GM19372 (cell line): ENCODE measurements around the gene BICRA.
"Not testable (repeated sequence)": the region's sequence is repeated elsewhere in the genome, so short reads cannot be mapped to it uniquely, and the experiment has no call there.

Experiments used
- ATAC-seq: cut with Tn5 transposase; IDR thresholded peaks from one replicate; pipeline ENCODE4 v1.9.1; 2021; ENCODE audit warnings: mild to moderate bottlenecking, low read depth, moderate library complexity; ENCODE audit not compliant: unreplicated experiment

Gene BICRA

GRCh38 chr19:47704656-47705055 lies 95.7 kb downstream of the BICRA start:
- ATAC-seq, result no peak

DNA sequence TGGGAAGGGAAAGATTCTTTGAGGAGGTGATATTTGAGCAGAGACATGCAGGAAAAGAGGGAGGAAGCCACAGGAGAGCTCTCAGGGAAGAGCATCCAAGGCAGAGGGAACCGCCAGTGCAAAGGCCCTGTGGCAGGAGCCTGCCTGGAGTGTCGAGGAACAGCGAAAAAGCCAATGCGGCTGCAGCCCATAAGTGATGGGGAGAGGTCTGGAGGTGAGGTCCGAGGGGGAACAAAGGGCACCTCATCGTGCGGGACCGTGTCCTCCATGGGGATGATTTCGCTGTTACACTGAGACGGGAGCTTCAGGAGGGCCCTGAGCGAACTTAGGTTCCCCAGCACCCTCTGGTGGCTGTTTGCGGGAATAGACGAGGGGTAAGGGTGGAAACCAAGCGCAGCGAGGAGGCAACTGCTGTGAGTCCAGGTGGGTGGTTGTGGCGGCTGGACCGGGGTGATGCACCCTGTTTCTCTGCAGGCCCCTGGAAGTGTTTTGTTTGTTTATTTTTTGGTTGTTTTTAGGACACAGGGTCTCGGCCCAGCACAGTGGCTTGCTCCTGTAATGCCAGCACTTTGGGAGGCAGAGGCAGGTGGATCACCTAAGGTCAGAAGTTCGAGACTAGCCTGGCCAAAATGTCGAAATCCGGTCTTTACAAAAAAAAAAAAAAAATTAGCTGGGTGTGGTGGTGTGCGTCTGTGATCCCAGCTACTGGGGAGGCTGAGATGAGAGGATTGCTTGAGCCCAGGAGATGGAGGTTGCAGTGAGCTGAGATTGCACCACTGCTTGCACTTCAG lies 98.4 kb downstream of the BICRA start:
- no peak for ATAC-seq

DNA sequence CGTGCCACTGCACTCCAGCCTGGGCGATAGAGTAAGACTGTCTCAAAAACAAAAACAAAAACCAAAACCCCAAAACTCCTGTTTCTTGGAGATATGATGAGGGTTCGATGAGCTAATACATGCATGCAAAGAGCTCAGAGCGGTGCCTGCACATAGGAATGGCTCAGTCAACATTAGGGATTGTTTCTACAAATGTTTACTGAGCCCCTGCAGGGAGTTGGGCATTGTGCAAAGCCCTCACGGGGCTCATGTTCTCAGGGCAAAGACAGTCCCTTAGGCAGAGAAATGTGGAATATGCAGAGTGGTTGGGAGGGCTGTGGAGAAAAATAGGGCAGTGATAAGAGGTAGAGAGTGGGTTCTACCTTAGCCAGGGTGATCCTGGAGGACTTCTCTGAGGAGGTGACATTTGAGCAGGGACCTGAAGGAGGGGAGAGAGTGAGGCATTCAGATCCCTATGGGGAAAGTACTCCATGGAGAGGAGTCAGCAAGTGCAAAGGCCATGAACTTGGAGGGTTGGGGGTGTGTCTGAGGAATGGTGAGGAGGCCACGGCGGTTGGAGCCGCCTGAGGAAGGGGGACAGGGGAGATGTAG lies 102.8 kb downstream of the BICRA start:
- no peak for ATAC-seq

DNA sequence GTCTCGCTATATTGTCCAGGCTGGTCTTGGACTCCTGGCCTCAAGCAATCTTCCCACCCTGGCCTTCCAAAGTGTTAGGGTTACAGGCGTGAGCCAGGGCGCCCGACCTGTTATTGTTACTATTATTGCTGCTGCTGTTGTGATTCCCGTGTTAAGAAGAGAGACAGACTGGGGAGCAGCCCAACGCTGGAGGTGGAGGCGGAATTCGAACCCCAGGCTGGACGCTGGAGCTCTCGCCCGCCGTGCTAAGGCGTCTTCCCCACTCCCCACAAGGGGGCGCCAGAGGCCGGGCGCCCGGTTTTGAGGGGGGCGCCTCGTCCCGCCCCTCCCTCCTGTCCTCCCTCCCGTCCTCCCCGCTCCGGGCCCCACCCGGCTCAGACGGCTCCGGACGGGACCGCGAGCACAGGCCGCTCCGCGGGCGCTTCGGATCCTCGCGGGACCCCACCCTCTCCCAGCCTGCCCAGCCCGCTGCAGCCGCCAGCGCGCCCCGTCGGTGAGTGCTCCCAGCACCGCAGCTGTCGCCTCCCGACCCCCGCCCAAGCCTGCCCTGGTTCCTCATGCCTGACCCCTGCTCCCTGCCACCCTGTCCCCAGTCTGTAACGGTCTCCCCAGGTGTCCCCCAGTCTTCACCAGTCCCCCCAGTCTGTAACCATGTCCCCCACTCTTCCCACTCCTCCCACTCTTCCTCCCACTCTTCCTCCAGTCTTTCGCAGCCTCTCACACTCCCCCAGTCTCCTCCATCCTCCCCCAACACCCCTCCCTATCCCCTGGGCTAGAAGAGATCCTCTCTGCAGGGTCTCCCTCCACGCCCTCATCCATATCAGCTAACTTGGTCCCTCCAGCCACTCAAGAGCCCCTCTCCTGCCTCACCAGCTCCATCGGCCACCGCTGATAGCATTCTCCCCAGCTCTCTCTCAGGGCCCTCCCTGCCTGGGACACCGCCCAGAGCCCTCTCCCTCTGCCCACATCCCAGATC lies 104.4 kb downstream of the BICRA start, which contains the start of gene EHD2:
TSS of gene EHD2 (plus strand) at position 377 of the 976 bp plus-strand sequence. CDS start 3,191 bp downstream, outside the sequence.
- ATAC-seq, result no peak

DNA sequence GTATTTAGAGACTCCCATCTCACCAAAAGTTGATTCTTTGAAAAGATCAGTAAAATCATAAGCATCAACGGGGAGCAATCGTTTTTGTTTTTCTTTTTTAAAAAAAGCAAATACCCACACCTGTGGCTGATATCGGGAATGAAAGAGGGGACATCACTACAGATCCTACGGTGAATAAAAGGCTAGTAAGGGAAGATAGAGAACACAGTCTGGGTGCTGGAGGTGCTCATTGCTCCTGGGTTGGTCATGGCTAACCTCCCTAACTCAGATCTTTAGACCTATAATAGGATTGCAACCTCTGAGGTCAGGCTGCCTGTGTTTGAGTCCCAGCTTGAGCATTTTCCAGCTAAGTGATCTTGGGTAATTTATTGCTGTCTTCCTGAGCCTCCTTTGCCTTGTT lies 105.4 kb downstream of the BICRA start:
- ATAC-seq, result no peak

GRCh38 chr19:47714855-47715254 lies 105.9 kb downstream of the BICRA start:
- not testable (repeated sequence) for ATAC-seq

DNA sequence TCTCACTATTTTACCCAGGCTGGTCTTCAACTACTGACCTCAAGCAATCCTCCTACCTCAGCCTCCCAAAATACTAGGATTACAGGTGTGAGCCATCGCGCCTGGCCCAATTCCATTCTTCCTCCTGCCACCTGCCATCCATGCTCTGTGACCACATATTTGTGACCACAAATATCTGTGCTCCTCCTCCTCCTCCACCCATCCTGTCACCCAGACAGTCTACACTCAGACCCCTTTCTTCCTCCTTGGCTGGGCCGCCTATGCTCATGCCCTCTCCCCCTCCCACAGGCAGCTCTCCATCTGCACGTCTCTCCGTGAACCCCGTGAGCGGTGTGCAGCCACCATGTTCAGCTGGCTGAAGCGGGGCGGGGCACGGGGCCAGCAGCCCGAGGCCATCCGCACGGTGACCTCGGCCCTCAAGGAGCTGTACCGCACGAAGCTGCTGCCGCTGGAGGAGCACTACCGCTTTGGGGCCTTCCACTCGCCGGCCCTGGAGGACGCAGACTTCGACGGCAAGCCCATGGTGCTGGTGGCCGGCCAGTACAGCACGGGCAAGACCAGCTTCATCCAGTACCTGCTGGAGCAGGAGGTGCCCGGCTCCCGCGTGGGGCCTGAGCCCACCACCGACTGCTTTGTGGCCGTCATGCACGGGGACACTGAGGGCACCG lies 107.5 kb downstream of the BICRA start:
- no peak for ATAC-seq

DNA sequence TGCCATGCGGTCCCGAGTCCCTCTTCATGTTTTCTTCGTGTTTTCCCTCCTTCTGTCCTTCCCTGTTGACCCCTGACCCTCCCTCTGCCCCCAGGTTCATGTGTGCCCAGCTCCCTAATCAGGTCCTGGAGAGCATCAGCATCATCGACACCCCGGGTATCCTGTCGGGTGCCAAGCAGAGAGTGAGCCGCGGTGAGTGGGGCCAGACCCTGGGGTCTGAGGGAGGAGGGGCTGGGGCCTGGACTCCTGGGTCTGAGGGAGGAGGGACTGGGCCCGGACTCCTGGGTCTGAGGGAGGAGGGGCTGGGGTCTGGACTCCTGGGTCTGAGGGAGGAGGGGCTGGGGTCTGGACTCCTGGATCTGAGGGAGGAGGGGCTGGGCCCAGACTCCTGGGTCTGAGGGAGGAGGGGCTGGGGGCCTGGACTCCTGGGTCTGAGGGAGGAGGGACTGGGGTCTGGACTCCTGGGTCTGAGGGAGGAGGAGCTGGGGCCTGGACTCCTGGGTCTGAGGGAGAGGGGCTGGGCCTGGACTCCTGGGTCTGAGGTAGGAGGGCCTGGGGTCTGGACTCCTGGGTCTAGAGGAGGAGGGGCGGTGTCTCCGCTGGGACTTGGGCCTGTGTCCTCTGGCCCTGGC lies 109.6 kb downstream of the BICRA start:
- ATAC-seq, result not testable (repeated sequence)

GRCh38 chr19:47719047-47719859 lies 110.3 kb downstream of the BICRA start:
- no peak for ATAC-seq

- ATAC-seq, result no peak
Observed at GRCh38 chr19:47720669-47721422, 111.9 kb downstream of the BICRA start.

DNA sequence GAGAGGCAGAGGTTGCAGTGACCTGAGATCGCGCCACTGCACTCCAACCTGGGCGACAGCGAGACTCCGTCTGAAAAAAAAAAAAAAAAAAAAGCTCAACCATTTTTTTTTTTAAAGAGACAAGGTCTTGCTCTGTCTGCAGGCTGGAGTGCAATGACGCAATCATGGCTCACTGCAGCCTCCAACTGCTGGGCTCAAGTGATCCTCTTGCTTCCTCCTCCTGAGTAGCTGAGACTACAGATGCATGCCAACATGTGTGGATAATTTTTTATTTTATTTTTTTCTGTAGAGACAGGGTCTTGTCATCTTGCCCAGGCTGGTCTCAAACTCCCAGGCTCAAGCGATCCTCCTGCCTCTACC lies 114.6 kb downstream of the BICRA start:
- ATAC-seq, result no peak

DNA sequence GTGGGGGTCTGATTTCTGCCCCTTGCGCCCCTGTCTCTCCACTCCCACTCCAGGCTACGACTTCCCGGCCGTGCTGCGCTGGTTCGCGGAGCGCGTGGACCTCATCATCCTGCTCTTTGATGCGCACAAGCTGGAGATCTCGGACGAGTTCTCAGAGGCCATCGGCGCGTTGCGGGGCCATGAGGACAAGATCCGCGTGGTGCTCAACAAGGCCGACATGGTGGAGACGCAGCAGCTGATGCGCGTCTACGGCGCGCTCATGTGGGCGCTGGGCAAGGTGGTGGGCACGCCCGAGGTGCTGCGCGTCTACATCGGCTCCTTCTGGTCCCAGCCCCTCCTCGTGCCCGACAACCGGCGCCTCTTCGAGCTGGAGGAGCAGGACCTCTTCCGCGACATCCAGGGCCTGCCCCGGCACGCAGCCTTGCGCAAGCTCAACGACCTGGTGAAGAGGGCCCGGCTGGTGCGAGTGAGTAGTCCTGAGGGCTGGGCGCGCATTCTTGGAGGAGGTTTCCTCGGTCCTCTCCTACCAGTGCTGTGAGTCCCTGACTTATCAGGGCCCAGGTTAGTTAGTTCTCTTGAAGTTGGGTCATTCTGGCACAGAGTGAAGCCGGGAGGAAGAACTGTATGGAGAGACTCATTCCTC lies 116.9 kb downstream of the BICRA start:
- ATAC-seq, result no peak

DNA sequence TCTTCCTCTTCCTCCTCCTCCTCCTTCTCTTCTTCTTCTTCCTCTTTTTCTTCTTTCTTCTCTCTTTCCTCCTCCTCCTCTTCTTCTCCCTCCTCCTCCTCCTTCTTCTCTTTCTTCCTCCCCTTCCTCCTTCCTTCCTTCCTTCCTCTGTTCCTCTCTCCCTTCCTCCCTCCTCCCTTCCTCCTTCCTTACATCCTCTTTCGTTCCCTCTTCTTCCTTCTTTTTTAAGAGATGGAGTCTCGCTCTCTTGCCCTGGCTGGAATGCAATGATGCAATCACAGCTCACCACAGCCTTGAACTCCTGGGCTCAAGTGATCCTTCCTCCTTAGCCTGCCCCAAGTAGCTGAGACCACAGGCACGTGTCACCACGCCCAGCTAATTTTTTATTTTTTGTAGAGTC lies 117.5 kb downstream of the BICRA start:
- no peak for ATAC-seq

DNA sequence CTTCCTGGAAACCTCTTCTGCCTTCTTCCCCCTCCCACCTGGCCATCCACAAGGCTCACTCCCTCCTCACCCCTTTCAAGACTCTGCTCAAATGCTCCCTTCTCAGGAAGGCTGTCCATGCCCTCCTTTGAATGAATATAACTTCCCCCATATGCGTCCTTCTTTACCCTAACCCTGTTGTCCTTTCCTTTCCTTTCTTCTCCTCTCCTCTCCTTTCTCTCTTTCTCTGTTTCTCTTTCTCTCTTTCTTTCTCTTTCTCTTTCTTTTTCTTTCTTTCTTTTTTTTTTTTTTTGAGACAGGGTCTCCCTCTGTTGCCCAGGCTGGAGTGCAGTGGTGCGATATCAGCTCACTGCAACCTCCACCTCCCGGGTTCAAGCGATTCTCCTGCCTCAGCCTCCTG lies 119.4 kb downstream of the BICRA start:
- ATAC-seq, result not testable (repeated sequence)

DNA sequence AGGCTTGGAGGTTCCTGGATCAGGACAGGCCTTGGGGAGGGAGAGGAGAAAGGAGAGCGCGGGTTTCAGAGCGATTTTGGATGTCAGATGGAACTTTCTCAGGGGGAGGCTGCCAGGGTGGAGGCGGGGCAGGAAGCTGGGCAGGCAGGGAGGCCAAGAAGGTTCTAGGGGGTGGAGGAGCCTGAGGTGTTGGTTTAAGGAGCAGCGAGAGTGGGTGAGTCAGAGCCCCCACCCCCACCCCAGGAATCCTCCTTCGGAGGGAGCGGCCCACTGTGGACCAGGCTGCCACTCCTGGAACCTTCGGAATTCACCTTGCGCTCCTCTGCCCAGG lies 120.5 kb downstream of the BICRA start:
- ATAC-seq, result no peak

DNA sequence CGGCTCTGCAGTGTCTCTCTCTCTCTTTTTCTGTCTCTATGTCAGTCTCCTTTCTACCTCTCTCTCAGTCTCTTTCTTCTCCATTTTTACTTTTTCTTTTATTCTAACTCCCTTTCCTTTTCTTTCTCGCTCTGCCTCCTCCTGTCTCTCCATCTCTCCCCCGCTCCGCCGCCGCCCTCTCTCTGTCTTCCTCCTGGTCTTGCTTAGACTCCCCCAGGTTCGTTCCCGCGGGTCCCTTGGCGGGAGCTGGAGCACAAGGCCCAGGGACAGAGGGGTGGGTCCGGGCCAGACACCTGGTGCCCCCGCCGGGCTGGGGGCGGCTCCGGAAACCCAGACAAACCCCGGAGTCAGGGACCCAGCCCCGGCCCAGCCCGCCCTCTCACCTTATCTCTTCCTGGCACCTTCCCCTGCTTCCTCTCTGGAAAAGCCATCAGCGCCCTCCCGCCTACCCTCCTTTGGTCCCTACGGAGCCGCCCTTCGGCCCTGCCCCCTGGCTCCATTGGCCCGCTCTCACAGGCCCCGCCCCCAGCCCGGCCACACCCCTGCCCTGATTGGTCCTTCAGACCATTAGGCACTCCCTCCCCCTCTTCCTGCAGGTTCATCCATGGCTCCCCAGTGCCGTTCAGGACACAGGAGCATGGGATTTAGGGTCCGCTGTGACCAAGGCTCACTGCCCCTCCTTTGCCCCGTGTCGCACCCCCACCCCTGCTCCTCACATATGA lies 121.0 kb downstream of the BICRA start:
- ATAC-seq, result no peak

GRCh38 chr19:47730521-47730889 lies 121.6 kb downstream of the BICRA start:
- ATAC-seq, result no peak

DNA sequence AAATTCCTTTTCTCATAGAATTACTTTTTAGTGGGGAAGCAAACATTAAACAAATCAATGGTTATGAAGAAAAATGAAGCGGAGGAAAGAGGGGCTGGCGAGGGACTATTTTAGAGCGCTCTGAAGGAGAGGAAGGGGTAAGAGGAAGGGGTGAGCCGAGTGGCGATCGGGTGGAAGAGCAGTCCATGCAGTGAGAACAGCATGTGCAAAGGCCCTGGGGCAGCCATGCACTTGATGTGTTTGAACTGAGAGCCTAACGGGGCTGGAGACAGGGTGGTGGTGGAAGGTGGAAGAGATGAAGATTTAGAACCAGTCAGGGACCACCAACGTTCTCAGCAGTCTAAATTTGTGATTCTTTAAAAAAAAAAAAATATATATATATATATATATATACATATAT lies 122.0 kb downstream of the BICRA start:
- ATAC-seq, result no peak
